Stimulated activated CD4-positive, alpha-beta T cell treated with anti-CD3 and anti-CD28 coated beads, Interleukin-2, amount 100 ng/mL, for 4 hours (primary cell): ENCODE results near the gene MTA1.

ENCODE experiments used
- DNase-seq: peaks from one replicate; pipeline ENCODE4 v3.0.0-alpha.2; 2020; ENCODE audit warnings: low read depth

Gene MTA1

DNA sequence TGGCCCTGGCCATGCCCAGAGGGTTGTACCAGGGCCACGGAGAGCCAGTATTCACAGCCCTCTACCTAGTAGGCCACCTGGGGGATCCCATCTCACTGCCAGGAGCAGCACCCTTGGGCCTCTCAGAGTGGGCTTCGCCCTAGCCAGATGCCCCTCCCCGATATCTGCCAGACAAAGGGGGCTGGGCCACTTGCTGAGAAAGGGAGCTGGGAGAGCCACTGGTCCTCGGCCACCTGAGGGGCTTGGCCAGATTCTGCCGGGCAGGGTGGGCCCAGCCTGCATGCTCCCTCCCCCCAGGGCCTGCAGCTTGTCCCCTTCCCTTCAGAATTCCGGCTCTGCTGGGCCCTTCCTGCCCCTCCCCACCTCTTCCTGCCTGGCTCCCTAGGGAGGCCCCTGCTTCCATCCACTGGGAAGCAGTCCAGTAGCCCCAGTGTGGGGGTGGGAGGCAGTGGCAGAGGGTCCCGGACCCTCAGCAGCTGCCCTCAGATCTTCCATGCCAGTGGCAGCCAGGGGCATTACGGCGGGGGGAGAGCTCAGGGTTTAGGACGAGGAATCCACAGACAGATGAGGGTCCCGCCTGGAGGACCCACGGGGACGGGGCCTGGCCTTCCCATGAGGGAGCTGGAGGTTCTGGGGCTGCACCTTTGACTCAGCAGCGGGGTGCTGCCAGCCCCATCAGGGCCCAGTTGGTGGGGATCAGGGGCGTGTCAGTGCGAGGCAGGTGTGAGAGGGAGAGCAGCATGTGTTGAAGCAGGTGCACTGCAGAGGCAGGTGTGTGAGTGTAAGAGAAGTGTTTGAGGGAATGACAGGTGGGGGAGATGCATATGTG lies 57.4 kb downstream of the MTA1 start:
- no peak for DNase-seq

DNA sequence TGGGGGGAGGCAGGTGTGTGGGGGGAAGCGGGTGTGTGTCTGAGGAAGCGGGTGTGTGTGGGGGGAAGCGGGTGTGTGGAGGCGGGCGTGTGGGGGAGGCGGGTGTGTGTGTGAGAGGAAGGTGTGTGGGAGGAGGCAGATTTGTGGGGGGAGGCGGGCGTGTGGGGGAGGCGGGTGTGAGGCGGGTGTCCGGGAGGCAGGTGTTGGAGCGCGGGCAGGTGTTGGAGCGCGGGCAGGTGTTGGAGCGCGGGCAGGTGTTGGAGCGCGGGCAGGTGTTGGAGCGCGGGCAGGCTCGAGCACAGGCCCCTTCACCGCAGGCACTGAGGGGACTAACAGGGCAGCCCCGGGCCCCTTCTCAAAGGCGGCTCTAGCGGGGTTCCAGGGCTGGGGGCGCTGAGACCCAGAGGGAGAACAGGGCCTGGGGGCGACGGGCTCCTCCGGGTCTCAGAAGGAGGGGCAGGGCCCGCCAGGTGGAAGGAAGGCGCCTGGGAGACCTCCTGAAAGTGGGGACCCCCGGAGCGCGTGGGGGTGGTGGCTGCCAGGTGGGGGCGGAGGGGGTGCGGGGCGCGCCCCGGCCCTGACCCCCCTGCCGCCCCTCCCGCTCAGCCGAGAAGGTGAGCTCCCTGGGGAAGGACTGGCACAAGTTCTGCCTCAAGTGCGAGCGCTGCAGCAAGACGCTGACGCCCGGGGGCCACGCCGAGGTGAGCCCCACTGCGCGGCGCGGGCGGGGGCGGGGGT lies 58.2 kb downstream of the MTA1 start:
- DNase-seq: peak; percentile 66

DNA sequence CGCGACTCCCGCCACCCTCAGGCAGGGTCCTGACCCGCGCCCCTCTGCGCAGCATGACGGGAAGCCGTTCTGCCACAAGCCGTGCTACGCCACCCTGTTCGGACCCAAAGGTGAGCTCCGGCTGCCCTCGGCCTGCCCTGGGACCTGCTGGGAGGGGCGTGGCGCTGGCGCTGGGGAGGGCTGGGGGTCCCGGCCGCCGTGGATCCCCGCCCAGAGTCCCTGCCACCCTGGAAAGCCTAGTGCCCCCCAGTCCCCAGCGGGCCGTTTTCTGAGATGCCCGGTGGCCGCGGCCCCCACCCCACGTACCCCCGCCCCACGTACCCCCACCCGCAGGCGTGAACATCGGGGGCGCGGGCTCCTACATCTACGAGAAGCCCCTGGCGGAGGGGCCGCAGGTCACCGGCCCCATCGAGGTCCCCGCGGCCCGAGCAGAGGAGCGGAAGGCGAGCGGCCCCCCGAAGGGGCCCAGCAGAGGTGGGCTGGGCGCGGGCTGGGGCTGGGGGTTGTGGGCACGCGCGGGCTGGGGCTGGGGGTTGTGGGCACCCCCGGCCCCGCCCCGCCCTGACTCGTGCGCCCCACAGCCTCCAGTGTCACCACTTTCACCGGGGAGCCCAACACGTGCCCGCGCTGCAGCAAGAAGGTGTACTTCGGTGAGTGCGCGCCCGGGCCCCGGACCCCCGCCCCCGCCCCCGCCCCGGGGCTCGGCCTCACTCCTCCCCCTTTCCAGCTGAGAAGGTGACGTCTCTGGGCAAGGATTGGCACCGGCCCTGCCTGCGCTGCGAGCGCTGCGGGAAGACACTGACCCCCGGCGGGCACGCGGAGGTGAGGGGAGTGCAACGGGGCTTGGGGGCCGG lies 59.0 kb downstream of the MTA1 start:
- no peak for DNase-seq

DNA sequence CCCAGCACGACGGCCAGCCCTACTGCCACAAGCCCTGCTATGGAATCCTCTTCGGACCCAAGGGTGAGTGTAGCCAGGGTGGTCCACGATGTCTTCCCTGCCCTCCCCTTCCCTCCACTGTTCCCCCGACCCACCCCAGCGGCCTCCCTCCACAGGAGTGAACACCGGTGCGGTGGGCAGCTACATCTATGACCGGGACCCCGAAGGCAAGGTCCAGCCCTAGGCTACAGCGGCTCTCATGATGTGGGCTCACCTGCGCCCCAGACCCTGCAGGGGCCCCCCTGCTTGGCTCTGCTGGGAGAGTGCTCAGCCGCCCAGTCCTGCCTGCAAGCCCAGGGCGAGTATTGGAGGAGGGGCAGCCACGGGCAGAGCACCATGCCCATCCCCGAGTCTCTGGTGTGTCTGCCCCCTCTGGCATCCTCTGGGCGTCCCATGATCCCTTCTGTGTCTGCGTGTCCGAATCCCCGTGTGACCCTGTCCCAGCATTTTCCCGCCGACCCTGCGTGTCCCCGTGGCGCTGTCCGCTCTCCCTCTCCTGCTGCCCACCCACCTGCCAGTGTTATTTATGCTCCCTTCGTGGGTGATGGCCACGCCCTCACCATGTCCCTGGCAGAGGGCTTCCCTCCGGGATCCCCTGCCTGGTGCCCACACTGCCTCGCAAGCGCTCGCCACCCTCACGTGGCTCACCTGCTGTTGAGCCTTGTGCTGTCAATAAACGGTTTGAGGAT lies 60.0 kb downstream of the MTA1 start:
- DNase-seq: no peak

DNA sequence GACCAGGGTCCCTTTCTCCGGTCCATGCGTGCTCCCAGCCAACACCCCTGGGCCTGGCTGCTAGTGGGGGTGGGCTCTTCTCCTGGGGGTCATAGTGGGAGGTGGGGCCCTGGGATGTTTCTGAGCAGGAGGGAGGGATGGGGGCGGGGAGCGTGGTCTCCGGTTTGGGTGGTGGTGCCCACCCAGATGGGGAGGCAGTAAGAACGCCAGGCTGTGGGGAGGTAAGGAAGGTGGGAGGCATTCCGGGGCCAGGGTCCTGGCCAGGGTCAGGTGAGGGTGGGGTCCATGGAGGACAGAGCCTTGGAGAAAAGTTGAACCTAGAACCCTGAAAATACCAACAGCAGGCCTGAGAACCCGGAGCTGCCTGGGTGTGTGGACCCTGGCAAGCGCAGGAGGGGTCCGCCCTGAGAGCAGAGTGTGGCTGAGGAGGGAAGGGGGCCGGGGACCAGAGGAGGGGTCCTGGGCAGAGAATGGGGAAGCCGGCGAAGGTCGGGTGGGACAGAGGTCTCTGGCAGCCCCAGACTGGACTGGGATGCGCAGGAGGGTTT lies 60.6 kb downstream of the MTA1 start:
- no peak for DNase-seq

DNA sequence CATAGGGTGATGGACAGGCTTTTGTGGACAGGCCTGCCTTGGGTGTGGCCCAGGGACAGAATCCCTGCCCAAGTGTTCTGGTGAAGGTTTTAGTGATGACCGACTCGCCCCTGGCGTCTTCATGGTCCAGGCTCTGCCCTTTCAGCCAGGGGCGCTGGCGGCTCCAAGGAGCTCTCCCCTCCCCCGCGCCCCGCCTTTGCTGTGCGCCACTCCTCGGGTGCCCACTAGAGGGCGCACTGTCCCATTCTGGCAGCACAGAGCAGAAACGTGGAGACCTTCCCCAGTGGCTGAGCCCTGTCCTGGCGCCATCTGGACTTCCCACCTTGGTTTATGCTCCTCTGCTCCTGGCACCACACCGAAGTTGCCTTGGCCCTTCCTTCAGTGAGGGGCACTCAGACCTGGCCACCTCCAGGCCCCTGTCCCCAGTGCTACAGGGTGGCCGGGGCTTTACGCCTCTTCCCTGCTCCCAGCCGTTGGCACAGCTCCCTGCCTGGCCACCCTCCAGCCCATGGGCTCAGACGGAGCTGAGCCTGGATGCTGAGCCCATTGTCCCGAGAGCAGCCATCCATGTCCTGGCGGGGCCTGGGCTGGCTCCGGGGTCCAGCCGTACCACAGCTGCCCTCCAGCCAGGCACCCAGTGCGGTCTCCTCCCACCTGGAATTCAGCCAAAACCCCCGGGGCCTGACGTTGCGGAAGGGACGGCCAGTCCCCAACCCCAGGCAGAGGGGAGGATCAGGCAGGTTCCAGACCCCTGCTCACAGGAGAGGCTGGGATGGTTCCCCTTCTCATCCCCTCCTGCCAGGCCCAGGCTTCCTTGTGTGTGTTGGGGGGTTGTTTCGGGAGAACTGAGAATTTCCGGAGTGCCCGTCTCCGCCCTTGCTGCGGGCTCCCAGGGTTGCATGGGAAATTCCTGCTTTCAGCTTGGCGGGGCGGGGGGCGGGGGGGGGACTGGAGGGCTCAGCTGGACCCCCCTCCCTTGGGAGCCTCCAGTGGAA lies 61.5 kb downstream of the MTA1 start:
- peak; percentile 83 for DNase-seq

DNA sequence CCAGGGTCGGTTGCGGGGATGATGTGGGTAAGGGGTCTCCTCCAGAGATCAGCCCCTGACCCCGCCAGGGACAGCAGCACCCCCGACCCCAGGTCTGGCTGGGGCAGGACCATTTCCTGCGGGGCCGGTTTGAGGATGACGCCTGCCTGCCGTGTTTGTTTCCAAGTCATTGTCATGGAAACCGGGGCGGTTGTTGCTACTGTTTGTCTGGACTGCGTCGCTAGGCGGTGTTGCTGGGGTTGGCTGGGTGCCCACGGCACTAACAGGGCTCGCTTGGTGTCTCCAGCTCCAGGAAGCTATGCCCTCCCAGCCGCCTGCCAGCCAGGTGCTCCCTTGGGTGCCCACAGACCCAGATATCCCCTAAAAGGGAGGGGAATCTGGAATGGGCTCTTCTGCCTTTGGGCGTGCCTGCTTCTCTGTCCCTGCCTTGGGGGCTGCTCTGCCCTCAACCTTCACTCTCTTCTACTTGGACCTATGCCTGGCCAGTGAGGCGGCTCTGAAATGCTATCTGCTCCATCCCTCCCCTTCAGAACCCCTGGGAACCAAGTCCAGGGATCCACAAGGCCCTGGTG lies 62.3 kb downstream of the MTA1 start:
- peak; percentile 82 for DNase-seq

DNA sequence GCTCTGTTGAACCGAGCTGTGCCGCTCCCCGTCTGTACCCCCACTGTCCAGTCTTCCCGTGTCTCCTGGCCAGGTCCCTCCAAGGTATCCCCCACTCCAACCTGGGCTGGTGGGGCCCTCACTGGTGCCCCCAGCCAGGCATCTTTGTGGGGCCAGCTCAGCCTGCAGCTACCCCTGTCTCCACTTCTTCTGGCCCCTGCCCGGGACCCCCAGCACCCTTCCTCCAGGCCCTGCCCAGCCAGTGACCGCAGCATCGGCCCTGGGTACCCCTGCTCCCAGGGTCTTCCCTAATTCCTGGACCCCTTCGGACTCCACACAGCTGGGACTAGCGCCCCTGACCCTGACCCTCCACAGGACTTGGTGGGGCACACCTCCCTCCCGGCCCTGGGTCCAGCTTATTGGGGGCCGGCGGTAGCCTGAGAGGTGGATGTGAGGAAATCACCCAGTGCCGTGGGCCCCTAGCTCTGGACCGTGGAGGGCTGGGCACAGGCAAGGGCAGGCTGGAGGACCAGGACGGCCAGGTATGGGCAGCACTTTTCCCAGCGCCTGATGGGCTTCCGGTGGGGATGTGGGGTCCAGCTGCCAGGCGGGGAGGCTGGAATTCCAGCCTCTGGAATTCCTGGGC lies 63.0 kb downstream of the MTA1 start:
- no peak for DNase-seq

DNA sequence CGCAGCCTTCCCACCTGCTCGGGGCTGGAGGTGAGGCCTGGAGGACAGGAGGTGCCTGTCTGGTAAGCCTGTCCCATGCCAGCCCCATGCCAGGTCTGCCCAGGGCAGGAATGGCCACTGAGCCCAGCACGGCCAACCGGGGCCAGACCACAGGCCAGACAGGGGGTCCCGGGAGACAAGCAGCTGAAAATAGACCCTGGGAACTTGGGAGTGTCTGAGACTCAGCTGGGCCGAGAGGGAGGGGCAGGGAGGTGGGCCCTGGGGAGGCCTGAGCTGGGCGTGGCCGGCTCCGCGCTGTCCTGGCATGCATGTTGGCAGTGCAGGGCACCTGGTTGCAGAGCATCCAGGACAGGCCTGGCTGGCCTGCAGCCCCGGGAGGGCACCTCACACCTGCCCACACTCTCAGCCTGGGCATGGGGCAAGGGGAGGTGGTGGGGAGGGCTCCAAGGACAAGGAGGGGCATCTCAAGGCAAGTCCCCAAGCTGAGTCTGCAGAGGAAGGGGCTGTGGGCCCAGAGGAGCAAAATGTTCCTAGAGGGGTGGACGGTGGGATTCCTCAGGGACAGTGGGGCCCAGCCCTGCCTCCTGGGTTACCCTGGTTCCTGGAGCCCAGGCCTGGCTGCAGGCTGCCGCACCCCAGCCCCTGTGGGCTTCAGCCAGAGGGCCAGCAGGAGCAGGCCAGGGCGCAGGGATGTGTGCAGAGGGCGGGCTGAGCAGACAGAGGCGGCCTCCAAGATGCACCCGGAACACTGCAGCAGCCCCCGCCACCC lies 63.9 kb downstream of the MTA1 start:
- no peak for DNase-seq

DNA sequence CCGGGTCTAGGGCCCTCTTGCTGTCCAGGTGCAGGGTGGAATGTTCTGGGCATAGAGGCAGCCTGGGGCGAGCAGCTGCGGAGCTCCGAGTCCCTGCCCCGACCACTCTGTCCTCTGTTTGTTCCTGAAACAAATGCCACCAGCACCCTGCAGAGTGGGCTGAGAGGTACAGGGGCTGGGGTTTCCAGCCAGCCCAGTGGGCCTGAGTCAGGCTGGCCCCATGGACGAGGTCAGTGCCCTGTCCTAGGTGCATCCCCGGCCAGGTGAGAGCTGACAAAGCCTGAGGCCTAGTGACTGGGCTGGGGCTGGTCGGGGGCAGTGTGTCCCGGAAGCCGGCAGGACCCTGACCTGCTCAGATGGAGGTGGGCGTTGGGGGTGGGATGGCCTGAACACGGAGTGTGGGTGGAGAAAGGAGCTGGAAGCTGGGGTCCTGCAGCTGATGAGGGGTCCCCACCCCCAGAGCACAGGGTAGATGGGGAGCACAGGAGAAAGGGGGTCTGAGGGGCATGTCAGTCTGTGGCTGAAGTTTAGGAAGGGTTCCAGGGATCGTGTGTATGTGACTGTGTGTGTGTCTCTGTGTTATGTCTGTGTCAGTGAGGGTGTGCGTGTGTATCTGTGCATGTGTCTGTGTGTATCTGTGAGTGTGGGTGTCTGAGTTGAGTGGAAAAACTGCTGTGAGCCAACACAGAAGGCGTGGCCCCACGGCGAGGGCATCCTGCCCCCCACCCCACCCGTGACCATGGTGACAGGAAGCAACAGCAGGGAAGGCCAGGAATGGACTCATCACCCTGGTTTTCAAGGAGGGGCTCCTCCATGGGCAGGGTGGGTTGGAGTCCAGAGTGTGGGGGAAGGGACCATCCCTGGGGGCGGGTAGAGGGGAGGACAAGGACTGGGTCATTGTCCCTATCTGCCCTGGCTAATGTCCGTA lies 64.7 kb downstream of the MTA1 start:
- DNase-seq: peak; percentile 66

DNA sequence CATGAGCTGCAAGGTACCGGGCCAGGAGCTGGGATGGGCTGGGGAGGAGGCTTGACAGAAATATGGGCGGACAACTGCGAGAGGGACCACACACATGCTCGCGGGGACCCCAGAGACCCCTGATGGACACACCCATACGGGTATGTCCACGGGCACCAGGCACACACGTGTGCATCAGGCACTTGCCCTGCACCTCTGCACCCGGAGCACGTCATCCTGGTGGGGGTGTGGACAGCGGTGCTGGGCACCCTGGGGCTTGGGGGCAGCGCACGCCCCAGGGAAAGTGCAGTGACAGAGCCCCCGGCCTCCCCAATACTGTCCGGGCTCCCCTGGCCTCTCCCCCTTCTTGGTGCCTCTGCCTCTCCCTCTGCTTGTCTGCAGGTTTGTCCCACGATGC lies 65.4 kb downstream of the MTA1 start:
- no peak for DNase-seq

DNA sequence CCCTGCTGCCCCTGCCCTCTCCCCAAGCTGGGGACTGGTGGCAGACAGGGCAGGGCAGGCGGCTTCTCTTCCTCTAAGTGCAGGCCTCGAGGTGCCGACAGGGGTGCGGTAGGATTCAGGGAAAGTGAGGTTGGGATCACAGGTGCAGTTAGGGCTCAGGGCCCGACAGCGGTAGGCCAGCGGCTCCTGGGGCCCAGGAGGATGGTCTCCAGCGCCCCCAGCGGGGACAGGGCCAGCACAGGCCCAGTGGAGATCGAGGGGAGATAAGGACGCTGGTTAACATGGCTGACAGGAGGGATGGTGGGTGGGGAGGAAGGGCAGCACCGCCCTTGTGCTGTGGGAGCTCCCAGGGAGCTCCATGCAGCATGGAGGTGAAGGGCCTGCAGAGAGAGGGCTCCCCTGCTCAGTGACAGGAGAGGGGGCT lies 66.1 kb downstream of the MTA1 start:
- no peak for DNase-seq

DNA sequence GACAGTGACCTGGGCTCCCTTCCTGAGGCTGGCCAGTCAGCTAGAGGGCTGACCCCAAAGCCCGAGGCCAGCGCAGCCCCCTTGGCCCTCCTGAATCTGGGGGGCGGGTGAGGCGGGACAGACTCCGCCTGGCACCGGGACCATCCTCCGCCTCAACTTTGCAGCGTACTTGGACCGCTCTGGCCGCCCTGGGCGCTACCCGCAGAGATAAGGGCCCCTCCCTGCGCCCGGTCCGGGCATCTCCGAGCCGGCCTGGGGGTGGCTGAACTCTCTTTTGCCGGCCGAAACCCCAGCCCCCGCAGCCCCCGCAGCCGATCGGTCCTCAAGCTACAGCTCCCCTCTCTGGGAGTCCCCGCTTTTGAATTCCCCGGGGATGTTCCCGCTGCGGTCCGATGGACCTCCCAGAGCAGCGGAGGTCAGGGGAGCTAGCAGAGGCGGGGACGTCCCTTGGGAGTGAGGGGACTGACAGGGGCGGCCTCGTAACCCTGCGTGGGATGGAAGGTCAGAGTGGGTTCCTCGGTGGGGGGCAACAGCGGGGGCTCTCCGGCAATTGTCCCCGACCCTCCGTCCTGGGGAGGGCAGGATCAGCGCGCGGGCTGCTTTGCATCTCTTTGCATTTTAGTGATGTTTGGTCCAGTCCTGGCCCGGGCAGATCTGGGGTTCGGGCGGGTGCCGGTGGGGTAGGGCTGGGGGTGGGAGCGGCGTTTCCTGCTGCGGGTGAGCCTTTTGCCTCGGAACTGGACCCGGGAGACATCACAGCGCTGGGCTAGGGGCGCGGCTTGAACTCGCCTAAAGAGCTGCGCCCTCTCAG lies 66.7 kb downstream of the MTA1 start, which contains the start of gene CRIP1:
Gene CRIP1, plus strand, starts transcription at position 724 of the 811 bp plus-strand sequence. CDS start 374 bp downstream, outside the sequence.
- no peak for DNase-seq

DNA sequence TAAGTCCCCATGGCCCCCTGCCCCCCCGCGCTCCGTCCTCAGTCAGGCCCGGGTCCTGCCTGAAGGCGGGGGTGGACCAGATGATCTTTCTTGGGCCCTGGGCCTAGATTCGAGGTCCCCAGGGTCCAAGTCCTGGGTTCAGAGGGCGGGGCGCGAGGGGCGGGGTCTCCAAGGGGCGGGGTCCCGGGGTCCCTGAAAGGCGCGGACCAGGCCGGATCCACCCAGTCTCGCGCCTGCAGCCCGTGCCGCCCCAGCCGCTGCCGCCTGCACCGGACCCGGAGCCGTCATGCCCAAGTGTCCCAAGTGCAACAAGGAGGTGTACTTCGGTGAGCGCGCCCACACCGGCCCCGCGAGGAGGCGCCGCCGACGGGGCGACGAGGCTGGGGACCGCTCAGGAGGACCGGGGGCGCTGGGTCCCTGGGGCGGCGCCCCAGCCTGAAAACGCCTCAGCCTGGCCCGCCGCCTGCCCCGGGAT lies 67.4 kb downstream of the MTA1 start:
- DNase-seq: no peak

DNA sequence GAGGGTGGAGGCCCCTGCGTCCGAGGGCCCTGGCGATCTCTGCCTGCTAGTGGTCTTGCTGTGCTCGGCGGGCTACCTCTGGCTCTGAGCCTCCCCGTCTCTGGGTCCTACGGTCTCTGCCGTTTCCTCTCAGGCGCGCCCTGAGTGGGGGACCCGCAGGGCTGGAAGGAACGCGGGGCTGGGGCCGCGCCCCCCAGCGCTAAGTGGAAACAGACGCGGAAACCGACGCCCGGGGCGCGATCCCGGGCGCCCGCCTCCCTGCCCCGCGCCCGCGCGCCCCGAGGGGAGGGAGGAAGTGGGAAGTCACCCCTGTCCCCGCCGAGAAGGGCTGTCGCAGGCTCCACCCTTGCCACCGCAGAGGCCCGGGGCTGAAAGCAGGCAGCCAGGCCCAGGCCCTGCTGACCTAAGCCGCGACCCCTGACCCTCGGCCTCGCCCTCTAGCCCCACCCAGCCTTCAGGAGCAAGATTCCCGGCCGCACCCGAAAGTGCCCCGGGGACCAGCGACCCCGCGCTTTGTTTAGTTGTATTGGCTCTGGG lies 67.9 kb downstream of the MTA1 start:
- DNase-seq: no peak
